Caco-2 (cell line): ENCODE data around the gene DPP10. TPM values are rescaled to one million over a fixed set of nuclear protein-coding genes. Genes with fewer than 3 reads are reported as not detected.

ENCODE experiments used
- BruUV-seq: library from RNA; stranded (reverse); fragments of 400-500 nt; replicated peaks from 2 replicates; lab custom pipeline; 2021; lab: Mats Ljungman, UMichigan
- CTCF ChIA-PET: fragments of 300-600 bp; sonication (Branson Sonifier 250); formaldehyde crosslinking; loops from one replicate; lab custom pipeline; 2022; ENCODE audit warnings: antibody characterized with exemption; lab: Charles Lee
- POLR2A ChIA-PET: fragments of 300-600 bp; sonication (Branson Sonifier 250); formaldehyde crosslinking; loops from one replicate; lab custom pipeline; 2022; ENCODE audit warnings: antibody characterized with exemption; lab: Charles Lee
- DNase-seq, 2 experiments: peaks; one replicate each; pipeline versions ENCODE4 v3.0.0 to v3.0.0-alpha.2; 2020 to 2022
- H3K27me3 ChIP-seq: replicated peaks from 2 replicates; pipeline ENCODE4 v1.6.0; 2011; ENCODE audit warnings: low read length; ENCODE audit not compliant: control insufficient read depth, insufficient read depth
- H3K36me3 ChIP-seq: 2 replicates; pipeline ENCODE4 v1.5.1; 2011; ENCODE audit warnings: low read length; ENCODE audit not compliant: control insufficient read depth, insufficient read depth
- H3K4me1 ChIP-seq: fragments of 250-450 bp; sonication (Bioruptor Pico); 2 replicates; pipeline ENCODE4 v1.5.1; 2020; ENCODE audit warnings: mild to moderate bottlenecking
- H3K4me3 ChIP-seq: 2 replicates; pipeline ENCODE4 v1.5.1; 2011; ENCODE audit warnings: low read depth, mild to moderate bottlenecking, control low read depth, low read length
- H3K9me3 ChIP-seq: fragments of 250-450 bp; sonication (Bioruptor Pico); 2 replicates; pipeline ENCODE4 v1.5.1; 2020; ENCODE audit warnings: mild to moderate bottlenecking, moderate library complexity
- H3K27ac Mint-ChIP-seq: one replicate; pipeline ENCODE4 v1.8.0; 2022; ENCODE audit warnings: mixed read lengths; ENCODE audit not compliant: unreplicated experiment
- H3K27me3 Mint-ChIP-seq: one replicate; pipeline ENCODE4 v1.8.0; 2022; ENCODE audit warnings: mixed read lengths; ENCODE audit not compliant: insufficient read depth, unreplicated experiment
- H3K36me3 Mint-ChIP-seq: one replicate; pipeline ENCODE4 v1.8.0; 2022; ENCODE audit warnings: mild to moderate bottlenecking, mixed read lengths; ENCODE audit not compliant: insufficient read depth, unreplicated experiment
- H3K4me1 Mint-ChIP-seq: one replicate; pipeline ENCODE4 v1.8.0; 2022; ENCODE audit warnings: low read depth, mixed read lengths; ENCODE audit not compliant: unreplicated experiment
- H3K4me3 Mint-ChIP-seq: one replicate; pipeline ENCODE4 v1.8.0; 2022; ENCODE audit warnings: mild to moderate bottlenecking, moderate library complexity, mixed read lengths; ENCODE audit not compliant: unreplicated experiment
- H3K9me3 Mint-ChIP-seq: one replicate; pipeline ENCODE4 v1.8.0; 2022; ENCODE audit warnings: mixed read lengths; ENCODE audit not compliant: unreplicated experiment
- intact Hi-C: fragments of 100-400 bp; cut with micrococcal nuclease; formaldehyde crosslinking; loops from one replicate; pipeline ENCODE4 v1.10.0; 2022; ENCODE audit not compliant: unreplicated experiment
- total RNA-seq: library from RNA; stranded (reverse); gene quantifications from 2 replicates; pipeline ENCODE4 v1.2.3, GENCODE V29; 2022
- TF ChIP-seq, protein P1 (sequence below), 2 experiments: fragments of 200-600 bp in 1 of 2; IDR thresholded peaks; 1 replicate in 1 of 2; 2 replicates in 1 of 2; pipeline versions ENCODE4 v1.5.1 to v1.8.0; 2011 to 2022; ENCODE audit warnings: antibody characterized with exemption in 1 of 2, control low read depth in 1 of 2, inconsistent platforms in 1 of 2, low read depth in 1 of 2, low read length in 1 of 2, mild to moderate bottlenecking in 1 of 2, moderate library complexity in 1 of 2; ENCODE audit not compliant: insufficient read depth in 1 of 2, severe bottlenecking in 1 of 2, unreplicated experiment in 1 of 2

DPP10 gene
- total RNA-seq, 1 experiment from 2014 or later = not detected

DNA sequence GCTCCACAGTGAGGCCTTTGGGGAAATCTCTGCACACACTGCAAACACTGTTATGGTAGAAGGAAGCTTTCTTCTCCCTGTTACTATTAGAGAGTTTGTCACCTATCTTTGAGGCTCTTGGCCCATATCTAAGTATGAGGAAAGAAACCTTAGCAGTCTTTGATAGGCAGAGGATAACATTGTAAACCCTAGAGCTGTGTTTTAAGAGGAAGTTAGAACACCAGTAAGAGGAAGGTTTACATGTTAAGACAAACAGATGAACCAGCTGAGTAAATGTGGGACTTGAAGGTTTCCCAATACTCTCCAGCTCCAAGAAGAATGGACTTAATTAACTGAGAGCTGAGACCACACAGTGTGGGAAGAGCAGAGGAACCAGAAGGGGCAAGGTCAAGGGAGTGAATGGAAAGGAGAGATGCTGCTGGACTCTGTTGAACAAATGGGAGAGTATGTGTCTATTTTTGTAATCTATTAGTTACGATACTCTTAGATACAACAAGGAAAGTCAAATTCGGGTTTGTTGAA, 257.0 kb downstream of the DPP10 start:
- Mint-ChIP-seq H3K4me3 (no peak overlapping the region), H3K27me3 (no peaks in the 10 kb centered on the region), H3K4me1 (no peaks in the 10 kb centered on the region), H3K9me3 (no peaks in the 10 kb centered on the region), H3K27ac (no peak overlapping the region), H3K36me3 (no peaks in the 10 kb centered on the region)
- H3K4me3 ChIP-seq = no peak overlapping the region
- DNase-seq = no peak
- H3K27me3 ChIP-seq = no peaks in the 10 kb centered on the region; the same call in 1 of the 2 replicates
- intact Hi-C loops = no loop called here
- no peaks in the 10 kb centered on the region for H3K4me1 ChIP-seq
- H3K36me3 ChIP-seq = no peaks in the 10 kb centered on the region
- TF ChIP-seq, protein P1, sequence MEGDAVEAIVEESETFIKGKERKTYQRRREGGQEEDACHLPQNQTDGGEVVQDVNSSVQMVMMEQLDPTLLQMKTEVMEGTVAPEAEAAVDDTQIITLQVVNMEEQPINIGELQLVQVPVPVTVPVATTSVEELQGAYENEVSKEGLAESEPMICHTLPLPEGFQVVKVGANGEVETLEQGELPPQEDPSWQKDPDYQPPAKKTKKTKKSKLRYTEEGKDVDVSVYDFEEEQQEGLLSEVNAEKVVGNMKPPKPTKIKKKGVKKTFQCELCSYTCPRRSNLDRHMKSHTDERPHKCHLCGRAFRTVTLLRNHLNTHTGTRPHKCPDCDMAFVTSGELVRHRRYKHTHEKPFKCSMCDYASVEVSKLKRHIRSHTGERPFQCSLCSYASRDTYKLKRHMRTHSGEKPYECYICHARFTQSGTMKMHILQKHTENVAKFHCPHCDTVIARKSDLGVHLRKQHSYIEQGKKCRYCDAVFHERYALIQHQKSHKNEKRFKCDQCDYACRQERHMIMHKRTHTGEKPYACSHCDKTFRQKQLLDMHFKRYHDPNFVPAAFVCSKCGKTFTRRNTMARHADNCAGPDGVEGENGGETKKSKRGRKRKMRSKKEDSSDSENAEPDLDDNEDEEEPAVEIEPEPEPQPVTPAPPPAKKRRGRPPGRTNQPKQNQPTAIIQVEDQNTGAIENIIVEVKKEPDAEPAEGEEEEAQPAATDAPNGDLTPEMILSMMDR (IDR thresholded peaks at IDR 0.05; ENCODE audit: insufficient read depth in 1 of 2, low read depth in 1 of 2, low read length in 1 of 2, severe bottlenecking in 1 of 2, unreplicated experiment in 1 of 2) = no peak
- ChIA-PET CTCF (no interaction called here), POLR2A (no interaction called here)
- no TSS peak for BruUV-seq
- H3K9me3 ChIP-seq = no peaks in the 10 kb centered on the region; the same call in 1 of the 2 replicates

DNA sequence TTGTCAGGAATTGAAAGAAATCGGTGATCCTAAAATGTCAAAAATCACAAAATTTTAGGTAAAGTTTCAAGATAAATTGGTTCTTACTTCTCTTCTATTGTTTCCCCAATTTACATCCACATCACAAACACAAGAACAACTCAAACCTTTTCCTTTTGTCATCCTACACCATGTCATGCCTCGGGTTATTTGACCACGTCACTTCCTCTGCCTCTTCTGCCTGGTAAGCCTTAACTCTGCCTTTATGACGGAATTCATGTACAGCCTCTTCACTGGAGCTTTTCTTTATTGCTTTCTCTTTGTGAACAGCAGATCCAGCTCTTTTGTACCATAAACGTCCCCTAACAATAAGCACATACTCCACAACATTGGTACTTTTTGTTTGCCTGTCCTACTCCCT, 258.0 kb downstream of the DPP10 start:
- no peak for DNase-seq
- H3K27ac Mint-ChIP-seq = no peak overlapping the region
- Histone ChIP-seq H3K27me3 (no peaks in the 10 kb centered on the region; the same call in 1 of the 2 replicates), H3K4me1 (no peaks in the 10 kb centered on the region), H3K4me3 (no peak overlapping the region), H3K36me3 (no peaks in the 10 kb centered on the region), H3K9me3 (no peaks in the 10 kb centered on the region; the same call in 1 of the 2 replicates)
- H3K27me3 Mint-ChIP-seq = peaks cover 2% of the 10 kb centered on the region
- H3K9me3 Mint-ChIP-seq = no peaks in the 10 kb centered on the region
- BruUV-seq = no TSS peak
- no peaks in the 10 kb centered on the region for H3K4me1 Mint-ChIP-seq
- POLR2A ChIA-PET = no interaction called here
- intact Hi-C loops = no loop called here
- CTCF ChIA-PET = no interaction called here
- no peaks in the 10 kb centered on the region for H3K36me3 Mint-ChIP-seq
- TF ChIP-seq, protein P1 (IDR thresholded peaks at IDR 0.05; ENCODE audit: insufficient read depth in 1 of 2, low read depth in 1 of 2, low read length in 1 of 2, severe bottlenecking in 1 of 2, unreplicated experiment in 1 of 2) = no peak
- H3K4me3 Mint-ChIP-seq = no peak overlapping the region

DNA sequence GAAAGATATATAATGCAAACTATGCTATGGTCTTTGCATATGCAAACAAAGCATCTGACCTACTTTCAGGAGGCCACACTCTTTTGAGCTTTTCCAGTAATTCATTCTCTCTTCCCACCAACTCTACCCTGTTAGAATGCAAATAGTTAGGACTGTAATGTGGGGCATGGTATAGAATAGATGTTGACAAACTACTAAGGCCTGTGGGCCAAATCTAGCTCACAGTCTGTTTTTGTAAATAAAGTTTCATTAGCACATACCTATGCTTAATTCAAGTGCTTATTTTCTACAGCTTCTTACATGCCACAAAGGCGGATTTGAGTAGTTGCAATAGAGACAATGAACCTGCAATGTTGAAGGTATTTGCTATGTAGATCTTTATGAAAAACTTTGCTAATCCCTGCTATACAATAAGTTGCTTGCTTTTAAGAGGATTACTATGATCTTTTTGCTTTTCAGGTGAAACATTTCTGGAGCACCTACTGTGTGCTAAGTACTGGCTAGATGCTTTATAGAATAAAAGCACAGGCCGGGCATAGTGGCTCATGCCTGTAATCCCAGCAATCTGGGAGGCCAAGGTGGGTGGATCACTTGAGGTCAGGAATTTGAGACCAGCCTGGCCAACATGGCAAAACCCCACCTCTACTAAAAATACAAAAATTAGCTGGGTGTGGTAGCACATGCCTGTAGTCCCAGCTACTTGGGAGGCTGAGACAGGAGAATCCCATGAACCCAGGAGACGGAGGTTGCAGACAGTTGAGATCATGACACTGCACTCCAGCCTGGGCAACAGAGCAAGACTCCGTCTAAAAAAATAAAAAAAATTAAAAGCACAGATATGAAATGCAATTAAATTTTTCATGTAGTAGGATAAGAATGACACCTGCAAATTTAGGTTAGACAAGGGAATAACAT, 267.8 kb downstream of the DPP10 start:
- Histone ChIP-seq H3K36me3 (no peaks in the 10 kb centered on the region), H3K9me3 (no peaks in the 10 kb centered on the region), H3K4me3 (no peak overlapping the region), H3K4me1 (no peaks in the 10 kb centered on the region), H3K27me3 (no peaks in the 10 kb centered on the region)
- no TSS peak for BruUV-seq
- Mint-ChIP-seq H3K27ac (no peak overlapping the region), H3K36me3 (no peaks in the 10 kb centered on the region), H3K4me3 (no peak overlapping the region), H3K9me3 (no peaks in the 10 kb centered on the region), H3K4me1 (no peaks in the 10 kb centered on the region), H3K27me3 (no peaks in the 10 kb centered on the region)
- ChIA-PET POLR2A (no interaction called here), CTCF (no interaction called here)
- intact Hi-C loops = no loop called here
- TF ChIP-seq, protein P1 (IDR thresholded peaks at IDR 0.05; ENCODE audit: insufficient read depth in 1 of 2, low read depth in 1 of 2, low read length in 1 of 2, severe bottlenecking in 1 of 2, unreplicated experiment in 1 of 2) = no peak
- no peak for DNase-seq
